Natural killer cell (primary cell): Measurements from ENCODE around the gene AJM1. TPM values are rescaled to one million over a fixed set of nuclear protein-coding genes. Genes with fewer than 3 reads are reported as not detected.
"Not testable (repeated sequence)": the region's sequence is repeated elsewhere in the genome, so short reads cannot be mapped to it uniquely, and the experiment has no call there.

ENCODE experiments used
- ATAC-seq, 3 donors: fragments of 150-1000 bp in 2 of 3; fragments of 200-7000 bp in 1 of 3; cut with Tn5 transposase; 1 replicate in 1 of 3; 2 replicates in 2 of 3; pipeline ENCODE4 v1.10.0; 2021; ENCODE audit warnings: mild to moderate bottlenecking in 2 of 3, moderate library complexity in 2 of 3
- DNase-seq, 2 donors: peaks; one replicate each; pipeline versions ENCODE4 v3.0.0 to v3.0.0-alpha.2; 2013 to 2021; ENCODE audit warnings: mixed read lengths in 1 of 2
- H3K27ac ChIP-seq: one replicate; pipeline ENCODE4 v1.5.1; 2013; ENCODE audit warnings: mild to moderate bottlenecking, low read length
- H3K27me3 ChIP-seq: one replicate; pipeline ENCODE4 v1.6.1; 2013; ENCODE audit warnings: low read length; ENCODE audit not compliant: control insufficient read depth, insufficient read depth
- H3K36me3 ChIP-seq: one replicate; pipeline ENCODE4 v1.6.1; 2013; ENCODE audit warnings: low read length; ENCODE audit not compliant: control insufficient read depth, insufficient read depth
- H3K4me1 ChIP-seq: one replicate; pipeline ENCODE4 v1.6.1; 2013; ENCODE audit warnings: low read length; ENCODE audit not compliant: control insufficient read depth, insufficient read depth
- H3K4me3 ChIP-seq: one replicate; pipeline ENCODE4 v1.5.1; 2013; ENCODE audit warnings: low read length
- H3K9me3 ChIP-seq: one replicate; pipeline ENCODE4 v1.6.1; 2013; ENCODE audit warnings: low read length; ENCODE audit not compliant: control insufficient read depth, insufficient read depth
- H3K27ac Mint-ChIP-seq, 2 donors: one replicate each; pipeline ENCODE4 v1.8.0; 2022; ENCODE audit warnings: mild to moderate bottlenecking in 2 of 2, mixed read lengths in 2 of 2, moderate library complexity in 1 of 2
- H3K27me3 Mint-ChIP-seq, 2 donors: one replicate each; pipeline ENCODE4 v1.8.0; 2022; ENCODE audit warnings: low read depth in 2 of 2, mixed read lengths in 2 of 2
- H3K36me3 Mint-ChIP-seq: one replicate; pipeline ENCODE4 v1.8.0; 2022; ENCODE audit warnings: mixed read lengths
- H3K4me1 Mint-ChIP-seq, 2 donors: one replicate each; pipeline ENCODE4 v1.8.0; 2022; ENCODE audit warnings: mixed read lengths in 2 of 2
- H3K4me3 Mint-ChIP-seq: one replicate; pipeline ENCODE4 v1.8.0; 2022; ENCODE audit warnings: mild to moderate bottlenecking, moderate library complexity, mixed read lengths
- H3K9me3 Mint-ChIP-seq, 2 donors: one replicate each; pipeline ENCODE4 v1.8.0; 2022; ENCODE audit warnings: mixed read lengths in 2 of 2
- CTCF ChIP-seq: fragments of 200-600 bp; IDR thresholded peaks from one replicate; pipeline ENCODE4 v1.8.0; 2022; ENCODE audit warnings: antibody characterized with exemption
- WGBS: methylation state at CpG from one replicate; pipeline ENCODE4 v1.1.7; 2013; ENCODE audit warnings: missing lambda C conversion rate; ENCODE audit not compliant: insufficient coverage; 5-methylcytosine and 5-hydroxymethylcytosine counted together
- intact Hi-C: fragments of 100-400 bp; cut with micrococcal nuclease; formaldehyde crosslinking; loops from one replicate; pipeline ENCODE4 v1.14.2; 2022
- total RNA-seq, 4 donors: library from RNA; stranded (reverse); fragments of 120-200 nt in 1 of 4; gene quantifications; one replicate each; pipeline versions ENCODE4 v1.2.3 to v1.2.4, GENCODE V29; 2013 to 2022

Gene AJM1
- total RNA-seq, 3 donors from 2014 or later (not counting 1 experiment from before 2014, with no cell fraction given), result 26.6 to 35.6 (median 31.5) TPM

DNA sequence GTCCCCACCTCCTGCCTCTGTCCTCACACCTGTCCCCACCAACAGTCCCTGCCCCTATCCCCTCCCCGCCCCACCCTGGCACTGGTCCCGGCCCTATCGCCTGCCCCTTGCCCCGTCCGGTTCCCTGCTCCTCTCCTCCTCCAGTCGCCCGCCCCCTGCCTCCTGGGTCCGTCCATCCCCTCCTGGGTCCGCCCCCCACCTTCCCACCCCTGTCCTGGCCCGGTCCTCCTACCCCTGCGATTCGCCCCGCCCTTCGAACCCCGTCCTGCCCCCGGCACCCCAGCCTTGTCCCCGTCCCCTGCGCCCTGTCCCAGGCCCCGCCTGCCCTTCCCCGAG, 23.5 kb downstream of the AJM1 start:
- peaks cover 12 to 16% of the 10 kb centered on the region in 2 donors for H3K4me1 Mint-ChIP-seq
- H3K27ac Mint-ChIP-seq, result peak overlapping the region; percentile 84 to 88
- intact Hi-C loops, result loop anchor here (1.0 kb wide), 1 partner anchor 17 kb away; no protein-coding TSS in a partner anchor
- Histone ChIP-seq H3K27me3 (no peaks in the 10 kb centered on the region), H3K36me3 (peaks cover 27% of the 10 kb centered on the region), H3K4me3 (peak overlapping the region; percentile 48), H3K27ac (peak overlapping the region; percentile 62), H3K4me1 (peaks cover 23% of the 10 kb centered on the region), H3K9me3 (no peaks in the 10 kb centered on the region)
- ATAC-seq (peak in 1 of 3 donors; percentile 6), DNase-seq (peak in 1 of 2 donors; percentile 22)
- H3K4me3 Mint-ChIP-seq, result peak overlapping the region; percentile 92
- no peaks in the 10 kb centered on the region for H3K36me3 Mint-ChIP-seq
- H3K9me3 Mint-ChIP-seq, result no peaks in the 10 kb centered on the region
- H3K27me3 Mint-ChIP-seq, result no peaks in the 10 kb centered on the region
- under 1% methylated on average over 20 of the region's 20 CpGs for whole genome bisulfite sequencing
- no peak for TF ChIP-seq CTCF

GRCh38 chr9:136866898-136867421, 24.7 kb downstream of the AJM1 start:
- Histone ChIP-seq H3K36me3 (peaks cover 22% of the 10 kb centered on the region), H3K4me3 (peak overlapping the region; percentile 43), H3K4me1 (peaks cover 23% of the 10 kb centered on the region), H3K27ac (peak overlapping the region; percentile 61)
- H3K36me3 Mint-ChIP-seq, ATAC-seq, H3K27me3 ChIP-seq, H3K9me3 ChIP-seq, H3K9me3 Mint-ChIP-seq, DNase-seq, H3K27me3 Mint-ChIP-seq: not testable (repeated sequence)
- Mint-ChIP-seq H3K4me3 (peak overlapping the region; percentile 84), H3K4me1 (peaks cover 12 to 16% of the 10 kb centered on the region in 2 donors), H3K27ac (peak overlapping the region; percentile 84 to 88)
- intact Hi-C loops, result loop anchor here (1.0 kb wide), 1 partner anchor 15 kb away; no protein-coding TSS in a partner anchor
- 90% methylated on average over 26 of the region's 29 CpGs for WGBS

- H3K4me1 ChIP-seq, result peaks cover 23% of the 10 kb centered on the region
- peaks cover 12 to 16% of the 10 kb centered on the region in 2 donors for H3K4me1 Mint-ChIP-seq
- DNase-seq (no peak), ATAC-seq (no peak)
- no peaks in the 10 kb centered on the region for H3K9me3 ChIP-seq
- 97% methylated on average over 18 of the region's 18 CpGs for WGBS
- no peak for TF ChIP-seq CTCF
- intact Hi-C loops, result no loop called here
- H3K27me3 Mint-ChIP-seq, result no peaks in the 10 kb centered on the region
- no peaks in the 10 kb centered on the region for H3K27me3 ChIP-seq
- no peak overlapping the region for H3K27ac ChIP-seq
- H3K9me3 Mint-ChIP-seq, result no peaks in the 10 kb centered on the region
- no peaks in the 10 kb centered on the region for H3K36me3 Mint-ChIP-seq
- no peak overlapping the region for H3K4me3 ChIP-seq
- H3K36me3 ChIP-seq, result peaks cover 18% of the 10 kb centered on the region
- H3K4me3 Mint-ChIP-seq, result peak overlapping the region; percentile 59
- no peak overlapping the region for H3K27ac Mint-ChIP-seq
Measured at GRCh38 chr9:136867480-136867879, 25.2 kb downstream of the AJM1 start.

DNA sequence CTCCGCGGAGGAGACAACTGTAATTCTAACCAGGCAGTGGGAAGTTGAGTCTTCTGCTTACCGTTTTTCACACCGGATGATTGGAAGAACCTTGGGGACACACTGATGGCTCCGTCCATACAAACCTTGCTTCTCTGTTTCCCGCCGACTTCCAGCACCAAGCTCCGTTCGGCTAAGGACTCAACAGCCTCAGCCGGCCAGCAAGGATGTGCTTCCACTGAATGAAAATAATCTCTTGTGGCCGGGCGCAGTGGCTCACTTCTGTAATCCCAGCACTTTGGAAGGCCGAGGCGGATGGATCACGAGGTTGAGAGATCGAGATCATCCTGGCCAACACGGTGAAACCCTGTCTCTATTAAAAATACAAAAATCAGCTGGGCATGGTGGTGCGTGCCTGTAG, 25.6 kb downstream of the AJM1 start:
- no peaks in the 10 kb centered on the region for H3K36me3 Mint-ChIP-seq
- H3K27ac ChIP-seq, result no peak overlapping the region
- DNase-seq (no peak), ATAC-seq (no peak)
- WGBS, result 97% methylated on average over 18 of the region's 18 CpGs
- H3K4me3 ChIP-seq, result no peak overlapping the region
- no peaks in the 10 kb centered on the region for H3K9me3 ChIP-seq
- H3K27me3 ChIP-seq, result no peaks in the 10 kb centered on the region
- H3K9me3 Mint-ChIP-seq, result no peaks in the 10 kb centered on the region
- H3K4me1 ChIP-seq, result peaks cover 23% of the 10 kb centered on the region
- no peak for TF ChIP-seq CTCF
- H3K27me3 Mint-ChIP-seq, result no peaks in the 10 kb centered on the region
- H3K27ac Mint-ChIP-seq, result no peak overlapping the region
- H3K4me1 Mint-ChIP-seq, result peaks cover 12 to 16% of the 10 kb centered on the region in 2 donors
- intact Hi-C loops, result no loop called here
- peak overlapping the region; percentile 59 for H3K4me3 Mint-ChIP-seq
- H3K36me3 ChIP-seq, result peaks cover 14% of the 10 kb centered on the region
